ENCODE results near the gene POLE.

The POLE gene

GRCh38 chr12:132686825-132687210, 324 bp downstream of the POLE start:
- H3K4me3 ChIP-seq (ENCODE audit: control insufficient read depth, low read depth, low read length) = peak overlapping the region; percentile 55
- DNase-seq (ENCODE audit: low read depth) = no peak
- no peak for TF ChIP-seq CTCF (conservative IDR thresholded peaks at IDR 0.05; ENCODE audit: control insufficient read depth, insufficient read depth, low read depth, low read length)

GRCh38 chr12:132685400-132685799, 1.7 kb downstream of the POLE start:
- no peak for DNase-seq (ENCODE audit: low read depth)
- no peak overlapping the region for H3K4me3 ChIP-seq (ENCODE audit: control insufficient read depth, low read depth, low read length)
- no peak for TF ChIP-seq CTCF (conservative IDR thresholded peaks at IDR 0.05; ENCODE audit: control insufficient read depth, insufficient read depth, low read depth, low read length)

- no peak for DNase-seq (ENCODE audit: low read depth)
- TF ChIP-seq CTCF (conservative IDR thresholded peaks at IDR 0.05; ENCODE audit: control insufficient read depth, insufficient read depth, low read depth, low read length) = no peak
- H3K4me3 ChIP-seq (ENCODE audit: control insufficient read depth, low read depth, low read length) = no peak overlapping the region
These were observed 9.7 kb downstream of the POLE start for GRCh38 chr12:132677492-132677891.

- no peak for TF ChIP-seq CTCF (conservative IDR thresholded peaks at IDR 0.05; ENCODE audit: control insufficient read depth, insufficient read depth, low read depth, low read length)
- H3K4me3 ChIP-seq (ENCODE audit: control insufficient read depth, low read depth, low read length) = no peak overlapping the region
- no peak for DNase-seq (ENCODE audit: low read depth)
These were observed 11.2 kb downstream of the POLE start for GRCh38 chr12:132675757-132676432.

- H3K4me3 ChIP-seq (ENCODE audit: control insufficient read depth, low read depth, low read length) = no peak overlapping the region
- no peak for DNase-seq (ENCODE audit: low read depth)
- no peak for TF ChIP-seq CTCF (conservative IDR thresholded peaks at IDR 0.05; ENCODE audit: control insufficient read depth, insufficient read depth, low read depth, low read length)
These were observed 12.6 kb downstream of the POLE start for GRCh38 chr12:132674561-132674960.

GRCh38 chr12:132673288-132674179, 13.6 kb downstream of the POLE start:
- H3K4me3 ChIP-seq (ENCODE audit: control insufficient read depth, low read depth, low read length) = no peak overlapping the region

More at GRCh38 chr12:132673288-132674179, 13.6 kb downstream of the POLE start:
- no peak for DNase-seq (ENCODE audit: low read depth)
- no peak for TF ChIP-seq CTCF (conservative IDR thresholded peaks at IDR 0.05; ENCODE audit: control insufficient read depth, insufficient read depth, low read depth, low read length)

All from fibroblast of mammary gland (primary cell).